HG02852 (cell line): ENCODE results near the gene JUNB.

Source experiments
- ATAC-seq: cut with Tn5 transposase; IDR thresholded peaks from one replicate; pipeline ENCODE4 v1.9.1; 2021; ENCODE audit warnings: mild to moderate bottlenecking, moderate library complexity; ENCODE audit not compliant: unreplicated experiment

The JUNB gene

DNA sequence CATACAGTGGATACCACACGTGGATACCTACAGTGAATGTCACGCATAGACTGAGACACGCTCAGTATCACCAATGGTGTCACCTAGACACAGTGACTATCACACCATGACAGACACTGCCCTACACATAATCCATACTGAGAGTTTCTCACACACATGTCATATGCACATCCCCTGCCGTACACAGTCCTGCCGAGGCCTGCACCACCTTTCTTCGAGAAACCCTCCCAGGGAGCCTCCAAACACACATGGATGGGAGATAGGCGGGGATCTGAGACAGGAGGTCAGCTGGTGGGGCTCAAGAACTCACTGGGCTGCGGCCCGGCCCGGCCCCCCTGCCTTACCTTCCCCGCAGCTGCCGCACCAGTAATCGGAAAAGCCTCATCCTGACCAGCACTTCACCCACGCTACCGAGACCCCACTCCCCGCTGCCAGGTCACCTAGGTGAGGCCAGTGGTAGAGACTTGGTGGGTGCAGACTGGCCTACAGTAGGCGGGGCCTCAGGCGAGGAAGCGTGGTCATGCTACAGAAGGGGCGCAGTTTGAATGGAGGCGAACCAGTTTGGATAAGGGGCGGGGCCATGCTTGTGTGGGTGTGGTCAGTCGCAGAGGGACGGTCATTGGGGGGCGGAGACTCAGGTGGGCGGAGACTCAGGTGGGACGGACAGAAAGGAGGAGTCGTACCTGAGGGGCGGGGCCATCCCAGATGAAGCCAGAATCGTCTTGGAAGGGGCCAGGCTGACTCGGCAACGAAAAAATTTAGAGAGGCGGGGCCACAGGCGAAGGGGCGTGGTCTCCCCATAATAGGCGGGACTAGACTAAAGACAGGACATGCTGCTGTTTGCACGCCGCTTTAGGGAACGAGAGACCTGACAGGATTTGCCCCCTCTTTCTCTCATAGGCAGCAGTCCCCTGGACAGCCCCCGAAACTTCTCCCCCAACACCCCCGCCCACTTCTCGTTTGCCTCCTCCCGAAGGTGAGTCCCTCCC, 49.1 kb downstream of the JUNB start:
- ATAC-seq: no peak

DNA sequence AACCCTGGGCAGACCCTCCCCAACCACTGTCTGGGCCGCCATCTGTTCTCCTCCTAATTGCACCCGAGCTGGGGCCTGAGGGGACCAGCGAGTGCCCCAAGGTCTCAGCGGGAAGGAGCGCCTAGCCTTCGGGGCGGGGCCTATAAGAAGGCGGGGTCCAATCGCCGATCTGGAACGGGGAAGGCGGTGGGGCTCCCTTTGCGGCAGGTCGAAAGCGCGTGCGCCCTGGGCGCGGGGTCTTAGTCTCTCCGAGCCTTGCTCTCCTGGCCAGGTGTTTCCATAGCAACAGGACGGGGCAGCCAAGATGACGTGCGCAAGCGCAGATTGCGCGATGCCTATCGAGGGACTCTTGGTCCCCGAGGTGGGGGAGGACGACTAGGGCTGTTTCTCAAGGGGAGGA, 49.8 kb downstream of the JUNB start:
- no peak for ATAC-seq

DNA sequence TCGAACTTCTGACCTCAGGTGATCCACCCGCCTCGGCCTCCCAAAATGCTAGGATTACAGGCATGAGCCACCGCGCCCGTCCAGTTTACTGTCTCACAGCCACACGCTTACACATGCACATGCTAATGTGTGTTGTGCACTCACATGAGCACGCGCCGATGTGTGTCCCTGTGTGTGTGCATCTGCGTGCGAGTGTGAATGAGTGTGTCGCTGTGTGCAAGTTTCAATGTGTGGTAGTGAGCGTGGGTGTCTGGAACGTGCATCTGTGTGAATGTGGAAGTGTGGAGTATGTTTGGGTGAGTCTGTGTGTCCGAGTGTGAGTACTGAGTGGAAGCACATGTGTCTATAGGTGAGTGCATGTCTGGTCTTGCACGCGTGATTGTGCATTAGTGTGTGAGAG, 51.2 kb downstream of the JUNB start:
- no peak for ATAC-seq
